ENCODE data around the gene CKAP2L.

GRCh38 chr2:112796486-112796885 is 32.1 kb upstream of the CKAP2L start:
- TF ChIP-seq POLR2AphosphoS5 (IDR thresholded peaks at IDR 0.05; ENCODE audit: low read depth, low read length) (no peak), PAX5 (IDR thresholded peaks at IDR 0.05; ENCODE audit: insufficient read depth, low read length, severe bottlenecking) (no peak)
